ENCODE measurements around the gene CNTNAP2.

- no peak for TF ChIP-seq SREBF2 (CRISPR knock-in tag; IDR thresholded peaks at IDR 0.05)
- TF ChIP-seq, protein P1, sequence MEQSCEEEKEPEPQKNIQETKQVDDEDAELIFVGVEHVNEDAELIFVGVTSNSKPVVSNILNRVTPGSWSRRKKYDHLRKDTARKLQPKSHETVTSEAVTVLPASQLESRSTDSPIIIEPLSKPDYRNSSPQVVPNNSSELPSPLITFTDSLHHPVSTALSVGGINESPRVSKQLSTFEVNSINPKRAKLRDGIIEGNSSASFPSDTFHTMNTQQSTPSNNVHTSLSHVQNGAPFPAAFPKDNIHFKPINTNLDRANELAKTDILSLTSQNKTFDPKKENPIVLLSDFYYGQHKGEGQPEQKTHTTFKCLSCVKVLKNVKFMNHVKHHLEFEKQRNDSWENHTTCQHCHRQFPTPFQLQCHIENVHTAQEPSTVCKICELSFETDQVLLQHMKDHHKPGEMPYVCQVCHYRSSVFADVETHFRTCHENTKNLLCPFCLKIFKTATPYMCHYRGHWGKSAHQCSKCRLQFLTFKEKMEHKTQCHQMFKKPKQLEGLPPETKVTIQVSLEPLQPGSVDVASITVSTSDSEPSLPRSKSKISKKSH (CRISPR knock-in tag; IDR thresholded peaks at IDR 0.05), result no peak
- TF ChIP-seq REST (IDR thresholded peaks at IDR 0.05; ENCODE audit: borderline replicate concordance), result no peak
- TF ChIP-seq REST (CRISPR knock-in tag; IDR thresholded peaks at IDR 0.05; ENCODE audit: low read depth), result no peak
- TF ChIP-seq NFIC (IDR thresholded peaks at IDR 0.05), result no peak
- TF ChIP-seq EP300 (IDR thresholded peaks at IDR 0.05; ENCODE audit: low read length), result no peak
- TF ChIP-seq CTCF (IDR thresholded peaks at IDR 0.05 in 2 of 3, conservative IDR thresholded peaks at IDR 0.05 in 1 of 3; ENCODE audit: insufficient read depth in 2 of 3, low read depth in 1 of 3, low read length in 3 of 3), result no peak
- no peak for TF ChIP-seq NR2C2 (CRISPR knock-in tag; IDR thresholded peaks at IDR 0.05)
- no peak for TF ChIP-seq NR2C2 (tag; IDR thresholded peaks at IDR 0.05)
- TF ChIP-seq ZNF124 (CRISPR knock-in tag; IDR thresholded peaks at IDR 0.05), result no peak
- no peak for TF ChIP-seq SPI1 (IDR thresholded peaks at IDR 0.05; ENCODE audit: borderline replicate concordance, low read depth, low read length)
Observed at GRCh38 chr7:148124477-148124876, 2007.9 kb downstream of the CNTNAP2 start.
